BE2C (cell line): ENCODE results near the gene GATAD2A.

ENCODE experiments used
- DNase-seq: peaks from one replicate; pipeline ENCODE4 v3.0.0-alpha.2; 2020
- H3K27me3 ChIP-seq: fragments of 250-450 bp; sonication (Bioruptor Pico); 2 replicates; pipeline ENCODE4 v1.5.1; 2020; ENCODE audit warnings: mild to moderate bottlenecking
- H3K36me3 ChIP-seq: fragments of 250-450 bp; sonication (Bioruptor Pico); 2 replicates; pipeline ENCODE4 v1.5.1; 2020; ENCODE audit warnings: mild to moderate bottlenecking
- H3K4me1 ChIP-seq: fragments of 250-450 bp; sonication (Bioruptor Pico); 2 replicates; pipeline ENCODE4 v1.5.1; 2020
- H3K4me3 ChIP-seq: 2 replicates; pipeline ENCODE4 v1.5.1; 2011; ENCODE audit warnings: low read depth, low read length
- H3K9me3 ChIP-seq: fragments of 250-450 bp; sonication (Bioruptor Pico); 2 replicates; pipeline ENCODE4 v1.5.1; 2020
- CTCF ChIP-seq: IDR thresholded peaks from 2 replicates; pipeline ENCODE4 v1.5.1; 2012; ENCODE audit warnings: mild to moderate bottlenecking, low read depth, low read length

Gene GATAD2A

GRCh38 chr19:19460258-19460731, 54.8 kb downstream of the GATAD2A start:
- Histone ChIP-seq H3K4me1 (peaks cover 42% of the 10 kb centered on the region), H3K4me3 (no peak overlapping the region), H3K36me3 (peaks cover 9% of the 10 kb centered on the region), H3K27me3 (no peaks in the 10 kb centered on the region), H3K9me3 (no peaks in the 10 kb centered on the region)
- no peak for TF ChIP-seq CTCF
- DNase-seq: no peak

- no peak for TF ChIP-seq CTCF
- H3K4me3 ChIP-seq: no peak overlapping the region
- H3K9me3 ChIP-seq: no peaks in the 10 kb centered on the region
- H3K36me3 ChIP-seq: peaks cover 14% of the 10 kb centered on the region
- H3K4me1 ChIP-seq: peaks cover 42% of the 10 kb centered on the region
- peak; percentile 70 for DNase-seq
- H3K27me3 ChIP-seq: no peaks in the 10 kb centered on the region
Measured at GRCh38 chr19:19460761-19461265, 55.3 kb downstream of the GATAD2A start.

GRCh38 chr19:19461306-19461670, 55.8 kb downstream of the GATAD2A start:
- DNase-seq: no peak
- peaks cover 42% of the 10 kb centered on the region for H3K4me1 ChIP-seq
- TF ChIP-seq CTCF: no peak
- H3K27me3 ChIP-seq: no peaks in the 10 kb centered on the region
- no peaks in the 10 kb centered on the region for H3K9me3 ChIP-seq
- peaks cover 19% of the 10 kb centered on the region for H3K36me3 ChIP-seq
- H3K4me3 ChIP-seq: no peak overlapping the region

- no peaks in the 10 kb centered on the region; the same call in 1 of the 2 replicates for H3K9me3 ChIP-seq
- no peaks in the 10 kb centered on the region for H3K27me3 ChIP-seq
- H3K4me1 ChIP-seq: peaks cover 42% of the 10 kb centered on the region
- peaks cover 25% of the 10 kb centered on the region for H3K36me3 ChIP-seq
- H3K4me3 ChIP-seq: peak overlapping the region; percentile 29
- no peak for TF ChIP-seq CTCF
- DNase-seq: peak; percentile 96
Measured at GRCh38 chr19:19461671-19462622, 56.5 kb downstream of the GATAD2A start.

GRCh38 chr19:19463348-19464117, 58.1 kb downstream of the GATAD2A start:
- TF ChIP-seq CTCF: no peak
- H3K27me3 ChIP-seq: no peaks in the 10 kb centered on the region
- H3K4me1 ChIP-seq: peaks cover 42% of the 10 kb centered on the region
- H3K9me3 ChIP-seq: peaks cover 7% of the 10 kb centered on the region
- H3K36me3 ChIP-seq: peaks cover 41% of the 10 kb centered on the region
- DNase-seq: no peak
- H3K4me3 ChIP-seq: no peak overlapping the region
